MM.1S (cell line): Measurements from ENCODE around the gene ARHGEF26.

ENCODE experiments used
- DNase-seq: peaks from one replicate; pipeline ENCODE4 v3.0.0-alpha.2; 2015
- H2AFZ ChIP-seq: fragments of 300-600 bp; sonication (generic); 2 replicates; pipeline ENCODE4 v1.6.0; 2016; ENCODE audit warnings: antibody characterized with exemption, low read length
- H3F3A ChIP-seq: fragments of 300-600 bp; sonication (generic); 2 replicates; pipeline ENCODE4 v1.6.1; 2016; ENCODE audit warnings: mild to moderate bottlenecking, antibody characterized with exemption, low read length, moderate library complexity, mixed read lengths; ENCODE audit not compliant: insufficient read depth
- H3K27ac ChIP-seq: fragments of 300-600 bp; sonication (generic); 2 replicates; pipeline ENCODE4 v1.5.1; 2016; ENCODE audit warnings: mild to moderate bottlenecking, low read length
- H3K27me3 ChIP-seq: fragments of 300-600 bp; sonication (generic); replicated peaks from 2 replicates; pipeline ENCODE4 v1.6.0; 2016; ENCODE audit warnings: low read length; ENCODE audit not compliant: insufficient read depth
- H3K36me3 ChIP-seq: fragments of 300-600 bp; sonication (generic); replicated peaks from 2 replicates; pipeline ENCODE4 v1.6.1; 2016; ENCODE audit warnings: mild to moderate bottlenecking, low read length, mixed read lengths; ENCODE audit not compliant: insufficient read depth
- H3K4me1 ChIP-seq: fragments of 300-600 bp; sonication (generic); 2 replicates; pipeline ENCODE4 v1.6.1; 2016; ENCODE audit warnings: low read length, mixed read lengths
- H3K4me2 ChIP-seq: fragments of 300-600 bp; sonication (generic); 2 replicates; pipeline ENCODE4 v1.6.0; 2016; ENCODE audit warnings: low read depth, low read length
- H3K4me3 ChIP-seq: fragments of 300-600 bp; sonication (generic); 2 replicates; pipeline ENCODE4 v1.5.1; 2016; ENCODE audit warnings: low read length, mixed read lengths
- H3K79me2 ChIP-seq: fragments of 300-600 bp; sonication (generic); 2 replicates; pipeline ENCODE4 v1.6.1; 2016; ENCODE audit warnings: mixed run types, low read length, mixed read lengths
- H3K9ac ChIP-seq: fragments of 300-600 bp; sonication (generic); 2 replicates; pipeline ENCODE4 v1.6.1; 2016; ENCODE audit warnings: low read length, mixed read lengths
- H3K9me2 ChIP-seq: fragments of 300-600 bp; sonication (generic); replicated peaks from 2 replicates; pipeline ENCODE4 v1.6.1; 2016; ENCODE audit warnings: mild to moderate bottlenecking, low read length, mixed read lengths; ENCODE audit not compliant: insufficient read depth
- H3K9me3 ChIP-seq: fragments of 300-600 bp; sonication (generic); replicated peaks from 2 replicates; pipeline ENCODE4 v1.6.1; 2016; ENCODE audit warnings: mild to moderate bottlenecking, low read length, mixed read lengths; ENCODE audit not compliant: insufficient read depth
- H4K20me1 ChIP-seq: fragments of 300-600 bp; sonication (generic); 2 replicates; pipeline ENCODE4 v1.6.1; 2016; ENCODE audit warnings: mild to moderate bottlenecking, low read length, moderate library complexity, mixed read lengths; ENCODE audit not compliant: insufficient read depth
- EZH2 ChIP-seq: fragments of 300-600 bp; sonication (generic); optimal IDR thresholded peaks from 2 replicates; pipeline ENCODE3; 2017; ENCODE audit warnings: low read depth, mild to moderate bottlenecking, antibody characterized with exemption, low read length, mixed read lengths
- EZH2phosphoT487 ChIP-seq: fragments of 300-600 bp; sonication (generic); IDR thresholded peaks from 2 replicates; pipeline ENCODE4 v1.6.1; 2018; ENCODE audit warnings: antibody characterized with exemption, low read length
- TF ChIP-seq, protein P1 (sequence below): fragments of 300-600 bp; sonication (generic); IDR thresholded peaks from 2 replicates; pipeline ENCODE4 v1.5.1; 2016; ENCODE audit warnings: antibody characterized with exemption, low read length, mixed read lengths

The ARHGEF26 gene

GRCh38 chr3:154236331-154236730 lies 115.1 kb downstream of the ARHGEF26 start:
- H3K79me2 ChIP-seq: no peaks in the 10 kb centered on the region
- no peaks in the 10 kb centered on the region for H3K36me3 ChIP-seq
- H3K4me1 ChIP-seq: no peaks in the 10 kb centered on the region
- H4K20me1 ChIP-seq: no peaks in the 10 kb centered on the region
- TF ChIP-seq, protein P1, sequence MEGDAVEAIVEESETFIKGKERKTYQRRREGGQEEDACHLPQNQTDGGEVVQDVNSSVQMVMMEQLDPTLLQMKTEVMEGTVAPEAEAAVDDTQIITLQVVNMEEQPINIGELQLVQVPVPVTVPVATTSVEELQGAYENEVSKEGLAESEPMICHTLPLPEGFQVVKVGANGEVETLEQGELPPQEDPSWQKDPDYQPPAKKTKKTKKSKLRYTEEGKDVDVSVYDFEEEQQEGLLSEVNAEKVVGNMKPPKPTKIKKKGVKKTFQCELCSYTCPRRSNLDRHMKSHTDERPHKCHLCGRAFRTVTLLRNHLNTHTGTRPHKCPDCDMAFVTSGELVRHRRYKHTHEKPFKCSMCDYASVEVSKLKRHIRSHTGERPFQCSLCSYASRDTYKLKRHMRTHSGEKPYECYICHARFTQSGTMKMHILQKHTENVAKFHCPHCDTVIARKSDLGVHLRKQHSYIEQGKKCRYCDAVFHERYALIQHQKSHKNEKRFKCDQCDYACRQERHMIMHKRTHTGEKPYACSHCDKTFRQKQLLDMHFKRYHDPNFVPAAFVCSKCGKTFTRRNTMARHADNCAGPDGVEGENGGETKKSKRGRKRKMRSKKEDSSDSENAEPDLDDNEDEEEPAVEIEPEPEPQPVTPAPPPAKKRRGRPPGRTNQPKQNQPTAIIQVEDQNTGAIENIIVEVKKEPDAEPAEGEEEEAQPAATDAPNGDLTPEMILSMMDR: no peak
- TF ChIP-seq EZH2: no peak
- no peak for TF ChIP-seq EZH2phosphoT487
- no peak overlapping the region for H3K4me3 ChIP-seq
- DNase-seq: no peak
- H2AFZ ChIP-seq: no peak overlapping the region
- no peaks in the 10 kb centered on the region for H3K9me2 ChIP-seq
- H3K27ac ChIP-seq: no peak overlapping the region
- H3F3A ChIP-seq: no peaks in the 10 kb centered on the region
- H3K4me2 ChIP-seq: no peak overlapping the region
- H3K9ac ChIP-seq: no peak overlapping the region
- no peaks in the 10 kb centered on the region for H3K9me3 ChIP-seq
- H3K27me3 ChIP-seq: no peaks in the 10 kb centered on the region

- H3K4me1 ChIP-seq: no peaks in the 10 kb centered on the region
- H3K4me3 ChIP-seq: no peak overlapping the region
- H3K79me2 ChIP-seq: no peaks in the 10 kb centered on the region
- H3K9ac ChIP-seq: no peak overlapping the region
- no peaks in the 10 kb centered on the region for H3K36me3 ChIP-seq
- no peak overlapping the region for H3K27ac ChIP-seq
- DNase-seq: no peak
- no peaks in the 10 kb centered on the region for H3K27me3 ChIP-seq
- no peaks in the 10 kb centered on the region for H3K9me3 ChIP-seq
- H3F3A ChIP-seq: no peaks in the 10 kb centered on the region
- no peaks in the 10 kb centered on the region for H4K20me1 ChIP-seq
- no peak for TF ChIP-seq EZH2
- TF ChIP-seq, protein P1: no peak
- H3K4me2 ChIP-seq: no peak overlapping the region
- H3K9me2 ChIP-seq: no peaks in the 10 kb centered on the region
- H2AFZ ChIP-seq: no peak overlapping the region
These were observed 119.0 kb downstream of the ARHGEF26 start for GRCh38 chr3:154240235-154240634.

GRCh38 chr3:154241496-154241895 lies 120.3 kb downstream of the ARHGEF26 start:
- Histone ChIP-seq H3K27ac (no peak overlapping the region), H3K9ac (no peak overlapping the region), H3K4me1 (no peaks in the 10 kb centered on the region), H3K36me3 (no peaks in the 10 kb centered on the region), H4K20me1 (no peaks in the 10 kb centered on the region), H3K9me2 (no peaks in the 10 kb centered on the region), H3K79me2 (no peaks in the 10 kb centered on the region), H3K9me3 (no peaks in the 10 kb centered on the region), H3K27me3 (no peaks in the 10 kb centered on the region), H3K4me2 (no peak overlapping the region), H3F3A (no peaks in the 10 kb centered on the region), H2AFZ (no peak overlapping the region), H3K4me3 (no peak overlapping the region)
- TF ChIP-seq, protein P1: no peak
- no peak for TF ChIP-seq EZH2
- no peak for TF ChIP-seq EZH2phosphoT487
- no peak for DNase-seq

- Histone ChIP-seq H3K9me3 (no peaks in the 10 kb centered on the region), H3K4me2 (no peak overlapping the region), H4K20me1 (no peaks in the 10 kb centered on the region), H3K4me3 (no peak overlapping the region), H2AFZ (no peak overlapping the region), H3K9me2 (no peaks in the 10 kb centered on the region), H3K27me3 (no peaks in the 10 kb centered on the region), H3K9ac (no peak overlapping the region), H3K79me2 (no peaks in the 10 kb centered on the region), H3F3A (no peaks in the 10 kb centered on the region), H3K36me3 (no peaks in the 10 kb centered on the region), H3K27ac (no peak overlapping the region), H3K4me1 (no peaks in the 10 kb centered on the region)
- no peak for DNase-seq
- TF ChIP-seq EZH2phosphoT487 (no peak), EZH2 (no peak)
- TF ChIP-seq, protein P1: no peak
These were observed 121.6 kb downstream of the ARHGEF26 start for GRCh38 chr3:154242766-154243165.
